HG02943 (cell line): ENCODE measurements around the gene TBC1D9B.
"Not testable (repeated sequence)": the region's sequence is repeated elsewhere in the genome, so short reads cannot be mapped to it uniquely, and the experiment has no call there.

ENCODE experiments used
- ATAC-seq: cut with Tn5 transposase; IDR thresholded peaks from one replicate; pipeline ENCODE4 v1.9.1; 2021; ENCODE audit warnings: mild to moderate bottlenecking, low read depth, moderate library complexity; ENCODE audit not compliant: unreplicated experiment

Gene TBC1D9B

DNA sequence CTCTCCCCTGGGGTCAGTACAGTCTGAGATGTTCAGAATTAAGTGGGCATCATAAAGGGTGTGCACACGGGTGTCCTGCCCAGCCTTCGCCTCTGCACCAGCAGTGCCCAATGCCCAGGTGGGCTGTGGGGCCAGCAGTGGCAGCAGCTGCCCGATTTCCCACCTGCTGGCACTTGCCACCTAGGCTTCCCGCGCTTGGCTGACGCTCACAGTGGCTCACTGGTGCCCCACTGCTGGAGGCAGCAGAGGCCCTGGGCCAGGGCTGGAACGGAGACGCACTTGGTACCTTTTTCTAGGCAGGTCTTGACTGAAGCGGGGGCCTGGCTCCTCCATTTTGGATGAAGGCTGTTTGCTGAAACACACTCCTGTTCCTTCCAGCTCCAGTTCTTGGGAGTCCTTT is 66.1 kb downstream of the TBC1D9B start:
- ATAC-seq: no peak

DNA sequence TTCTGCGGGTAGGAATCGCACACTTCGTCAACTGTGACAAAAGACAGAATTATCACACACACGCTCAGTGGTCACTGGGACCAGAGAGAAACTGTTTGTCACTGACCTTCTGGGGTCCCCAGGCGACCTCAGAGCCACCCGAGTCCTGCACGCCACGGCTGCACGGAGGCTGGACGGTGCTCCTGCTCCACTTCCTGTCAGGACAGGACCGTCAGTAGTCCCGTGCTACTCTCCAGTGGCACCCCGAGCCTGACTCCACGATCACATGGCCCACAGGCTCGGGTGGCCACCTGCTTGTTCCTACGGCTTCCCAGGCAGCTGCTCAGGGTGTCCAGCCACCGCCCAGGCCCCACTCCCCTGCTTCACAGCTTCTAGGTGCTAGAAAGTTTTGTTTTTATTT is 66.9 kb downstream of the TBC1D9B start:
- no peak for ATAC-seq

DNA sequence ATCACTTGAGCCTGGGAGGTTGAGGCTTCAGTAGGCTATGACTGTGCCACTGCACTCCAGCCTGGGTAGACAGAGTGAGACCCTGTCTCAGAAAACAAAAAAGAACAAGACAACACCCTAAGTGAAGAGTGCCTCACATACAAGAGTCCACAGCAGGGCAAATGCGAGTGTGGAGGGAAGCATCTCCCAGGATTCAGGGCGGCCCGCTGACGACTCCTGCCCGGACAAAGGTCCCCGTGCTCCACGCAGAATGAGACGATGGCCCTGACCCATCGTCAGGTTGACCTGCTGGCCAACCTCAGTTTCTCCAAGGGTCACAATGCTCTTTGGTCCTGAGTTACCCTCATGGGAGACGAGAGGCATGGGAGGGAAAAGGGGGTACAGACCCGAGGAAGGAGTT is 67.4 kb downstream of the TBC1D9B start:
- no peak for ATAC-seq

DNA sequence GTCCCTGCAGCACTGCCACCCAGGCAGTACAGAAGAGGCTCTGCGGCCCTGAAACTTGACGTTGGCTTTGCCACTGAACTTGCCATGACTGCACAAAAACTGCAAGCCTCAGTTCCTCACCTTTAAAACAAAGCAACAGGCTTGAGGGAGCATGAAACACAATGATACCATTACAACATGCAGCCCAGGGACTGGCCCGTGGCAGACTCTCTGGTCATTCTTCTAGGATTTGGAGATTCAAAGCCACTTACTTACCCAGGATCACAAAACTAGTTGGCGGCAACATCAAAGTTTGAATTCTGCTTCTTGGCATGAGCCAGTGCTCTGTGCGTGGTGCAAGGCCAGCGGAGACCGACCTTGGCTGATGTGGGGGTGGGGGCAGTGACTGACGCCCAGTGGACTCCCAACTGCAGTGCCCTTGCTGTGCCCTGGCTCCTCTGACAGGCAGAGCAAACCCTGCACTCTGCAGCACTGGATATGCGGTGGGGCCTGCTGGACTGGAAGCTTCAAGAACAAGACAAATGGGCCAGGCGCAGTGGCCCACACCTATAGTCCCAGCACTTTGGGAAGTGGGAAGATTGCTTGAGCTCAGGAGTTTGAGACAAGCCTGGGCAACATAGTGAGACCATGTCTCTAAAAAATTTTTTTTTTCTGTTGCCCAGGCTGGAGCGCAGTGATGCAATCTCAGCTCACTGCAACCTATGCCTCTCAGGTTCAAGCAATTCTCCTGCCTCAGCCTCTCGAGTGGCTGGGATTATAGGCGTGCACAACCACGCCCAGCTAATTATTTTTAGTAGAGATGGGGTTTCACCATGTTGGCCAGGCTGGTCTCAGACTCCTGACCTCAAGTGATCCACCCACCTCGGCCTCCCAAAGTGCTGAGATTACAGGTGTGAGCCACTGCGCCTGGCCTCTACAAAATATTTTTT is 68.1 kb downstream of the TBC1D9B start:
- no peak for ATAC-seq

DNA sequence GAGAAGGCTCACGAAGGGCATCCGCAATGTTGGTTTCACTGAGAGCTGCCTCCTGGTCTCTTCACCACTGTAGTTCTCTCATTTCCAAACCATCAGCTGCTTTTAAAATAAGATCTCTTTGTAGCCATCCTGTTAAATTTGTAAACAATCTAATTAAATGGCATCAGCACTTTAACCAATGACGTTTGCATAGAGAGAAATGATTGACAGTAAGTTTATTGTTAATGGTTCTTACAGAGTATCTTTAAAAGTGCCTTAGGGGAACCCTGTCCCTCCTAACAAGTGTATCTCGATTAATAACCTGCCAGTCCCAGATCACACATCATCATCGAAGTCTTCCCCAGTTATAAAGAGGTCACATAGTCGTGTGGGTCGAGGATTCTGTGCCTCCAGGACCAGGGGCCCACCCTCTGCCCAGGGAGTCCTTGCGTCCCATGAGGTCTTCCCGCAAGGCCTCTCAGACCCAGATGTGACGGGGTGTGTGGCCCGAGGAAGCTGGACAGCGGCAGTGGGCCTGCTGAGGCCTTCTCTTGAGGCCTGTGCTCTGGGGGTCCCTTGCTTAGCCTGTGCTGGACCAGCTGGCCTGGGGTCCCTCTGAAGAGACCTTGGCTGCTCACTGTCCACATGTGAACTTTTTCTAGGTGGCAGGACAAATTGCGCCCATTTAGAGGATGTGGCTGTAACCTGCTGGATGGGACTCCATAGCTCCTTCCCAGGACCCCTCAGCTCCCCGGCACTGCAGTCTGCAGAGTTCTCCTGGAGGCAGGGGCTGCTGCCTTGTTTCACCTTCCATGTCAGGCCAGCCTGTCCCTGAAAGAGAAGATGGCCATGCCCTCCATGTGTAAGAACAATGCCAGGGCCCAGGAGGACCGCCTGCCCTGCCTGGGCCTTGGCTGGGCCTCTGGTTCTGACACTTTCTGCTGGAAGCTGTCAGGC is 70.4 kb downstream of the TBC1D9B start:
- no peak for ATAC-seq

DNA sequence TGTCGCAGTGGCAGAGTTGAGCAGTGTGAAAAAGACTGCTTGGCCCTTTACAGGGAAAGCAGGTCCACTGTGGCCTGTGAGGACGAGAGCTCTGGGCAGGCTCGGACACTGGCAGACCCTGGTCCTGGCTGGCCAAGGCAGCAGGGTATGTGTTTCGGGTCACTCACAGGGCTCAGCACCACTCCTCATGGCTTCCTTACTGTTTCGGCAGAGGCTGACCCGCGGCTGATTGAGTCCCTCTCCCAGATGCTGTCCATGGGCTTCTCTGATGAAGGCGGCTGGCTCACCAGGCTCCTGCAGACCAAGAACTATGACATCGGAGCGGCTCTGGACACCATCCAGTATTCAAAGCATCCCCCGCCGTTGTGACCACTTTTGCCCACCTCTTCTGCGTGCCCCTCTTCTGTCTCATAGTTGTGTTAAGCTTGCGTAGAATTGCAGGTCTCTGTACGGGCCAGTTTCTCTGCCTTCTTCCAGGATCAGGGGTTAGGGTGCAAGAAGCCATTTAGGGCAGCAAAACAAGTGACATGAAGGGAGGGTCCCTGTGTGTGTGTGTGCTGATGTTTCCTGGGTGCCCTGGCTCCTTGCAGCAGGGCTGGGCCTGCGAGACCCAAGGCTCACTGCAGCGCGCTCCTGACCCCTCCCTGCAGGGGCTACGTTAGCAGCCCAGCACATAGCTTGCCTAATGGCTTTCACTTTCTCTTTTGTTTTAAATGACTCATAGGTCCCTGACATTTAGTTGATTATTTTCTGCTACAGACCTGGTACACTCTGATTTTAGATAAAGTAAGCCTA is 71.3 kb downstream of the TBC1D9B start:
- no peak for ATAC-seq

DNA sequence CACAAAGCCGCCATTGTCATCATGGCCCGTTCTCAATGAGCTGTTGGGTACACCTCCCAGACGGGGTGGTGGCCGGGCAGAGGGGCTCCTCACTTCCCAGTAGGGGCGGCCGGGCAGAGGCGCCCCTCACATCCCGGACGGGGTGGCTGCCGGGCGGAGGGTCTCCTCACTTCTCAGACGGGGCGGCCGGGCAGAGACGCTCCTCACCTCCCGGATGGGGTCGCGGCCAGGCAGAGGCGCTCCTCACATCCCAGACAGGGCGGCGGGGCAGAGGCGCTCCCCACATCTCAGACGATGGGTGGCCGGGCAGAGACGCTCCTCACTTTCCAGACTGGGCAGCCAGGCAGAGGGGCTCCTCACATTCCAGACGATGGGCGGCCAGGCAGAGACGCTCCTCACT is 72.8 kb downstream of the TBC1D9B start:
- ATAC-seq: not testable (repeated sequence)

DNA sequence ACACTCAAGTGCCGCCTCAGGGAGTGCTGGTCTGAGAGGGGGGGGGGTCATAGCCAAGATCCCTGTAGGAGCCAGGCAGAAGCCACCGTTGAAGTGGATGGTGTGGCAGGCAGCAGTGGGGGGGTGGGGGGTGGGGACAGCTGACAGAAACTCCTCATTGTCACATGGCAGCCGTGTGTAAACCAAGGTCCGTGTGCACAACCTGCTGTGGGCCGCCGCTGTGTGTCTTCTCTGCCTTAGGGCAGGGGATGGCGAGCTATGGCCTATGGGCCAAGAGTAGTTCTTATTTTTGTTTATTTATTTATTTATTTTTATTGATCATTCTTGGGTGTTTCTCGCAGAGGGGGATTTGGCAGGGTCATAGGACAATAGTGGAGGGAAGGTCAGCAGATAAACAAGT is 73.6 kb downstream of the TBC1D9B start:
- no peak for ATAC-seq

DNA sequence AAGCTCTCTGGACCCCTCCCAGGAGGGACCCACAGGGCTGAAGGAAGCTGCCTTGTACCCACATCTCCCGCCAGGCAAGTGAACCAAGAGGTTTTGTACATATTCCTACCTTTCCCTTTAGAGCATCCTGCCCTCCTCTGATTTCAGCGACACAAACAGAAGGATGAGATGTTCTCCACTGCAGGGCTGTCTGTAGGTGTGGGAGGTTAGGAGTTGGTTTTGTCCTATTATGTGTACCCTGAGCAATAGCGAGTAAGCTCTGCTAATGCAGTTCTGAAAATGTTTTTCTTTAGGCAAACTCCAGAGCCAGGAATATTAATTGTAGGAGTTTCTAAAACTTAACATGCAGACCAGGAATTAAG is 74.0 kb downstream of the TBC1D9B start:
- no peak for ATAC-seq

DNA sequence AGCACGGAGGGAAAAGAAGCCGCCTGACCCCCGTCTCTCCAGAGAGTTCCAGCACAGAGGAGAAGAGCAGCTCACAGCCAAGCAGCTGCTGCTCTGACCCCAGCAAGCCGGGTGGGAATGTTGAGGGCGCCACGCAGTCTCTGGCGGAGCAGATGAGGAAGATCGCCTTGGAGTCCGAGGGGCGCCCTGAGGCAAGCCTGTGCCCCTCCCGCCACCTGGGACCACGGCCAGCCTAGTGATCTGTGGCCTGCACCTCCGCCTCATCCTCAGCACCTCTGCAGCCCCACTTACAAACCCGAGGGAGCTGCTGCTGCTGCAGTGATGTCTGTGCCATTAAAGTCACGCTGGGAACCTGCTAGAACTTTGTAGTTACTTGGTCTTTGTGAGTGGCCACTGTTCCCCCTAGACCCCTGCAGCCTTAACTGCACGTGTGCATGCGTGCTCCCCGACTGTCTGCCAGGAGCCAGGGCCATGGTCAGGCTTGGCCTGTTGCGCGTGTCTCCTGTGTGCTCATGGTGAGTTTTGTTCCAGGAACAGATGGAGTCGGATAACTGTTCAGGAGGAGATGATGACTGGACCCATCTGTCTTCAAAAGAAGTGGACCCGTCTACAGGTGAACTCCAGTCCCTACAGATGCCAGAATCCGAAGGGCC is 74.5 kb downstream of the TBC1D9B start:
- ATAC-seq: no peak

DNA sequence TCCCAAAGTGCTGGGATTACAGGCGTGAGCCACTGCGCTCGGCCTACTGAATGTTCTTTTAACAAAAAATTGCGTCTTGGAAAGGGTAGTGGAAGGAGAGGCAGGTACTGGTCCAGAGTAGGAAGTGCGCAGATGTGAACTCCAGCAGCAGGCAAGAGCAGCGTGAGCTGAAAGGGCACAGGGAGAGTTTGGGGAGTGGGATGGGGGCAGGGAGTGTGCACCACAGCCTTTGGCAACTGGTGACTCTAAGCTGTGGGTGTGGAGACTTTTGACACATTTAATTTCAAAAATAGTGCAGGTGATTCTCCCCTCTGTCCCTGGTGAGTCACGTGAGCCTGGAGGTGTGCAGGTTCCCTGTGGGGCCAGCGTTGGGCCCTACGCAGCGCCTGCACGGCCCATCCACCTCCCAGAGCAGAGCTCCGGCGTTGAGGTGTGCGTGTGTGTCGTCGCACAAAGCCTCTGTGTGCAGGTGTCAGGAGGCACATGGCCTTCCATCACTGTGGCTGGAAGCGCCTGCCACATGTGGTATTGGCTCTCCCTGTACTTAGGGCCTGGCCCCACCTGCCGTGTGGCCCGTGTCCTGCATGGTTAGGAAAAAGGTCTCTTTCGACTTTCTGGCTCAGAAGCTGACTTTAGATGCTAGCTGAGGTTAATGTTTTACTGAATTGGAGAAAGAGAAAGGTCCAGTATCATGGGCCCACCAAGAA is 75.5 kb downstream of the TBC1D9B start:
- ATAC-seq: no peak

DNA sequence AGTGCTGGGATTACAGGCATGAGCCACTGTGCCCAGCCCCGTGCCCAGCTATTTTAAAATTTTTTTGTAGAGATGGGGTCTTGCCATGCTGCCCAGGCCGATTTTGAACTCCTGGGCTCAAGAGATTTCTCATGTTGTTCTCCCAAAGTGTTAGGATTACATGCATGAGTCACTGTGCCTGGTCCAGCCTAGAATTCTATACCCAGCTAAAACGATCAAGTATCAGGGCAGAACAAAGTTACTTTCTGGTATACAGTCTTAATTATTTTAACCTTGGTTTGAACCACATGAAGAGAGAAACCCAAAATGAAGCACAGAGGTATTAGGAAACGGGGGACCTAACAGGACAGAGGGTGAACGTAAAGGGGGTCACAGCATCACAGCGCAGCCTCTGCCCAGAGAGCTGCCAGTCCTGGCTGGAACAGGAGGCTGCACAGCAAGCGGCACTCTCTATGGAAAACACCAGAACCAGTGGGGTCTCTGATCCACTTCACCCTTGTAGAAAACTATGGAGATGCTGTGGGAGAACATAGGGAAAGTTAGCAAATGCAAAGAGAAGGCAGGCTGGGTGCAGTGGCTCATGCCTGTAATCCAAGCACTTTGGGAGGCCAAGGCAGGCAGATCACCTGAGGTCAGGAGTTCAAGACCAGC is 76.8 kb downstream of the TBC1D9B start:
- ATAC-seq: no peak

DNA sequence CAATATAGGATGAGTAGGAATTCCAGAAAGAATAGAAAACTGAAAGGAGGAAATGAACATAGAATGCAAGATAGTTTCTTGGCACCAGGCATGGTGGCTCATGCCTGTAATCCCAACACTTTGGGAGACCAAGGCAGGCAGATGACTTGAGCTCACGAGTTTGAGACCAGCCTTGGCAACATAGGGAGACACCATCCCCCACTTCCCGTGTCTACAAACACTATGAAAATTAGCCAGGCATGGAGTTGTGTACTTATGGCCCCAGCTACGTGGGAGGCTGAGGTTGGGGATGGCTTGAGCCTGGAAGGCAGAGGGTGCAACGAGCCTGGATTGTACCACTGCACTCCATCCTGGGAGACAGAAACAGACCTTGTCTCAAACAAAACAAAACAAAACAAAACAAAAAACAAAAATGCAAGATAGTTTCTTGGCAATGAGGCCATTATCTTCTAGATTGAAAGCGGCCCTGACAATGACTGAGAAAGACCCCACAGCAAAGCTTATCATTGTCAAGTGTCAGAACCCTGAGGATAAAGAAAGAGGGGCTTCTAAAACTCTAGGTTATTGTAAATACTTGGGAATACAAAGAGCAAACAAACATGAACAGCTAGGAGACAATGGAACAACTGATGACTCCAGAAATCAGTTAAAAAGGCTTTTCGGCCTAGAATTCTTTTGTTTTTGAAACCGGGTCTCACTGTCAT is 77.8 kb downstream of the TBC1D9B start:
- ATAC-seq: no peak

DNA sequence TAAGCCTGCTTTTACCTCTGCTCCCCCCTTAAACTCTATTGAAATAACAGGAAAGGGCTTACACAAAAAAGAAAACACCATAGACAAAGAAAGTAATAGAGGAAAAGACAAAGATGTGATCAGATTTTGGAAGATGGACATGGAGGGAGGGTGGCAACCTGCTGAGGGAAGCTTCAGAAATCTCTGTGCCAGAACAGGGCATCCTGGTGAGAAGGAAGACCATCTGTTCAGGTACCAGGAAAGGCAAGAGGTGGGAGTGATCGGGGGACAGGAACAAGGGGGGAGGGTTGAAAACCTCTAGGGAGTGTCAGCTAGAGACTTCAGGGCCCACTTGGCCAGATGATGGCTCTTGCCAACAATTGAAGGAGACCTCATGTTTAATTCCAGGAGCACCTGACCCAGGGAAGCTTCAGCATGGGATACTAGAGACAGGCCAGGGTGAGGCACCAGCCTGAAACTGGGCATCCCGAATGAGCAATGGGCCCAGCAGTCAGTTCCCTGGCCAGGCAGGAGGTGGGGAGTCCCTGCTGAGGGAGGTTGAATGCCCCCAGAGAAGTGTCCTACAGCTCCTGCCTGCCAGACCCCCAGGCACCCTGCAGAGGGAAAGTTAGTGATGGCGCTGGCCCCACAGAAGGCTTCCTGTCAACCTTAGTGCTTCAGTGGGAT is 78.8 kb downstream of the TBC1D9B start:
- no peak for ATAC-seq

DNA sequence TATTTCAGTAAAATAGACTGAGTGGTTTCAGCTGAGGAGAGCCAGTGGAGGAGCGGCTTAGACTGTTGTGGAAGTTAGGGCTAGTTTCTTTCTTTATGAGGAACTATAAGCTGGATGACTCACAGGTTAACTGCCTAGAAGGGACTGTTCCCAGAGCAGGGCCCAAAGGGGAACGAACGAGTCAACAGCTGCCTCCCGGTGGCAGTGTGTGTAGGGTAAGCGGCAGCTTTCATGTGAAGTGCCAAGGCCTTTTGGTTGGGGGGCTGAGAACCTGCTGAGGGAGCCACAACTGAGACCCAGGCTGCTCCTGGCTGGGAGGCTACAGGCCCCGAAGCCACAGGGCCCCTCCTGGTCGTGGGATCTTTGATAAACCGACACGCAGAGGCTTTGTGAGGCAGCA is 80.0 kb downstream of the TBC1D9B start:
- no peak for ATAC-seq

DNA sequence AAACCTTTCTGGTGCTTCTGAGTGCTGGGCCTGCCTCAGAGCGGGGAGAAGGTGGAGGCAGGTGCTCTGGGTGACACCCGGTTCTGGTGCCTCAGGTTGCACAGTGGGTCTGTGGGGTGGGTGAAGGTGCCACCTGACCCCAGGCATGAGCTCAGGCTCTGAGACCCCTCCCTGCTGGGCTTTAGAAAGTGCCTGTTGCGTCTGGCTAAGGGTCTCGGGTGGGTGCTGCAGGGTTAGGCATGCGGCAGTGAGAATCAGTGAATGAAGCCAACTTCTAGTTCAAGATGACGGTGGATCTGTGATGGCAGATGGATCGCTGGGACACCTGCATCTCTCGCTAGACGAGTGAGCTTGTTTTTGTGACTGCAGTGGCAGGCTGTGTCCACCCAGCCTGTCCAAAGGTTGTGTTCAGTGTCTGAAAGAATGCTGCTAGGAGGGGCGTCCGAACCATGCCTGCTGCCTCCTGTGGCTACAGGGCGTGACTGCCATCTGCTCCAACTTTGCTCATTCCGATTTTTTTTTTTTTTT is 82.0 kb downstream of the TBC1D9B start:
- no peak for ATAC-seq

DNA sequence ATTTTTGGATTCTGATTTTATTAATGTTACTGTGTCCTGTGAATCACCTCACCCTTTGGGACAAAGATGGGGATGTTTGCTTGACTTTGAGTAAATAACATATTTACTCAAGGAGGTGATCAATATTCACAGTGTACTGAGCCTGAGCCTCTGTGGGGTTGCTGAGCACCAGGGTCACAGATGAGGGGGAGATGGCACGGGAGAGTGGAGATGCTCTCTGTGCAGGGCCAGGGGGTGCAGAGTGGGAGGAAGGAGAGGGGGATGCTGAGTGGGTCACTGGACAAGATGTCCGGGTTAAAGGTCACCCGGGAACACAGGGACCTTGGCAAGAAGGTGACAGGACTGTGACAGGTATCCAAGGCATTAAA is 83.0 kb downstream of the TBC1D9B start:
- ATAC-seq: no peak
